Measurements from ENCODE around the gene KIF12. TPM values are rescaled to one million over a fixed set of nuclear protein-coding genes. Genes with fewer than 3 reads are reported as not detected.
A peak's percentile ranks its signal among the peaks of the same experiment; 100 is the strongest.

The KIF12 gene
- total and polyA plus RNA-seq, 2 of the 13 experiments (the other 11 are each of a cell fraction or from before 2014, with no cell fraction given), result 1.8 to 12.5 TPM

DNA sequence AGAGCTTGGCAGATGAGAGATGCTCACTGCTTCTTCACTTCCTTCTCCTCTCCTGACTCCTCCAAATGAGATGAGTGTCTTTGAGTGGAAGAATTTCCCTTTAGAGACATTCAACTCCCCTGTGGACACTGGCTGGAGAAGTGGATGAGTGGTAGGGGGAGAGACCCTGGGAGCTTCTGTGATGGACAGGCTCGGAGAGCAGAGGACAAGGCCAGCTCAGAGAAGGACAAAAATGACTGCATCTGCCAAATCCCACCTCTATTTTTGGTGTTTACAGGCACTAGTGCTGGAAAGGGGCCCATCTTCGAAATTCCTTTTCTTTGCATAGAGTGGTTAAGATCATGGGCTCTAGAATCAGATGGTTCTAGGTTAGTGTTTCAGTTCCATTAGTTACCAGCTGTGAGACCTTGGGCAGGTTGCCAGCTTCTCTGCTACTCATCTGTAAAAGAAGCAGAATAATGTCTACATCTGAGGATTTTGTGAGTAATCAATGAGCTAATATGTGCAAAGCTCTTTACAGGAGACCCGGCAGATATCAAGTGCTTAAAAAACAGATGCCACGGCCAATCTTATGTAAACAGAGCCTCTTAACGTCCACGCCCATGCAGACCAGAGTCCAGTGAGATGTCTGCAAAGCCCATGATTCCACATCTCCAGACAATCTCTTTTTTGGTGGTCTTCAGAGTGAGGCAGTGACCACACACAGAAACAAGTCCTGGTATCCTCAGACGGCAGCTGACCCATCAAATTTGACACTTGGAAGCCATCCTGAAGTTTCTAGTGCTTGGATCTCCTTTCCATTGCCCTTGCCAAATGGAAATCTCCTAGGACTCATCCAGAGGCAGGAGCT is 42.7 kb upstream of the KIF12 start (continued):
- no peak for TF ChIP-seq NFATC3 (CRISPR knock-in tag; IDR thresholded peaks at IDR 0.05)
- peak; percentile 91 for TF ChIP-seq ZBTB7B (CRISPR knock-in tag; IDR thresholded peaks at IDR 0.05)
- TF ChIP-seq SP5 (CRISPR knock-in tag; IDR thresholded peaks at IDR 0.05; ENCODE audit: borderline replicate concordance, low read depth), result peak; percentile 92
- TF ChIP-seq KDM6A (CRISPR knock-in tag; IDR thresholded peaks at IDR 0.05; ENCODE audit: low read depth), result no peak
- TF ChIP-seq, protein P1, sequence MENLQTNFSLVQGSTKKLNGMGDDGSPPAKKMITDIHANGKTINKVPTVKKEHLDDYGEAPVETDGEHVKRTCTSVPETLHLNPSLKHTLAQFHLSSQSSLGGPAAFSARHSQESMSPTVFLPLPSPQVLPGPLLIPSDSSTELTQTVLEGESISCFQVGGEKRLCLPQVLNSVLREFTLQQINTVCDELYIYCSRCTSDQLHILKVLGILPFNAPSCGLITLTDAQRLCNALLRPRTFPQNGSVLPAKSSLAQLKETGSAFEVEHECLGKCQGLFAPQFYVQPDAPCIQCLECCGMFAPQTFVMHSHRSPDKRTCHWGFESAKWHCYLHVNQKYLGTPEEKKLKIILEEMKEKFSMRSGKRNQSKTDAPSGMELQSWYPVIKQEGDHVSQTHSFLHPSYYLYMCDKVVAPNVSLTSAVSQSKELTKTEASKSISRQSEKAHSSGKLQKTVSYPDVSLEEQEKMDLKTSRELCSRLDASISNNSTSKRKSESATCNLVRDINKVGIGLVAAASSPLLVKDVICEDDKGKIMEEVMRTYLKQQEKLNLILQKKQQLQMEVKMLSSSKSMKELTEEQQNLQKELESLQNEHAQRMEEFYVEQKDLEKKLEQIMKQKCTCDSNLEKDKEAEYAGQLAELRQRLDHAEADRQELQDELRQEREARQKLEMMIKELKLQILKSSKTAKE (CRISPR knock-in tag; IDR thresholded peaks at IDR 0.05; ENCODE audit: borderline replicate concordance), result 0 out of 2 replicates have a peak, but pooled peaks have one; percentile 21
- TF ChIP-seq NFIC (IDR thresholded peaks at IDR 0.05; ENCODE audit: low read length), result peak; percentile 57; the same call in 1 of the 2 replicates
- no peak for TF ChIP-seq SNAI1 (CRISPR knock-in tag; IDR thresholded peaks at IDR 0.05; ENCODE audit: borderline replicate concordance)
- TF ChIP-seq, protein P2, sequence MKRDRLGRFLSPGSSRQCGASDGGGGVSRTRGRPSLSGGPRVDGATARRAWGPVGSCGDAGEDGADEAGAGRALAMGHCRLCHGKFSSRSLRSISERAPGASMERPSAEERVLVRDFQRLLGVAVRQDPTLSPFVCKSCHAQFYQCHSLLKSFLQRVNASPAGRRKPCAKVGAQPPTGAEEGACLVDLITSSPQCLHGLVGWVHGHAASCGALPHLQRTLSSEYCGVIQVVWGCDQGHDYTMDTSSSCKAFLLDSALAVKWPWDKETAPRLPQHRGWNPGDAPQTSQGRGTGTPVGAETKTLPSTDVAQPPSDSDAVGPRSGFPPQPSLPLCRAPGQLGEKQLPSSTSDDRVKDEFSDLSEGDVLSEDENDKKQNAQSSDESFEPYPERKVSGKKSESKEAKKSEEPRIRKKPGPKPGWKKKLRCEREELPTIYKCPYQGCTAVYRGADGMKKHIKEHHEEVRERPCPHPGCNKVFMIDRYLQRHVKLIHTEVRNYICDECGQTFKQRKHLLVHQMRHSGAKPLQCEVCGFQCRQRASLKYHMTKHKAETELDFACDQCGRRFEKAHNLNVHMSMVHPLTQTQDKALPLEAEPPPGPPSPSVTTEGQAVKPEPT (CRISPR knock-in tag; IDR thresholded peaks at IDR 0.05; ENCODE audit: low read depth), result no peak
- no peak for TF ChIP-seq ZNF256 (CRISPR knock-in tag; conservative IDR thresholded peaks at IDR 0.05)
- TF ChIP-seq TCF7 (IDR thresholded peaks at IDR 0.05; ENCODE audit: low read depth), result peak; percentile 60; the same call in 1 of the 2 replicates
- peak; percentile 85 for TF ChIP-seq FOXA3 (CRISPR knock-in tag; IDR thresholded peaks at IDR 0.05)
- TF ChIP-seq PHF21A (CRISPR knock-in tag; IDR thresholded peaks at IDR 0.05), result no peak
- TF ChIP-seq ETV5 (CRISPR knock-in tag; IDR thresholded peaks at IDR 0.05; ENCODE audit: borderline replicate concordance), result peak; percentile 27; the same call in 1 of the 2 replicates
- 0 out of 2 replicates have a peak, but pooled peaks have one; percentile 31 for TF ChIP-seq IRF2 (CRISPR knock-in tag; IDR thresholded peaks at IDR 0.05)
- peak; percentile 60; the same call in 1 of the 2 replicates for TF ChIP-seq NCOA2 (CRISPR knock-in tag; IDR thresholded peaks at IDR 0.05)
- peak in 1 of 2 experiments; percentile 74; a peak in 2 of 4 replicates for TF ChIP-seq EP300 (IDR thresholded peaks at IDR 0.05; ENCODE audit: low read depth in 2 of 2, low read length in 2 of 2)
- no peak for TF ChIP-seq EP300 (CRISPR knock-in tag; IDR thresholded peaks at IDR 0.05; ENCODE audit: borderline replicate concordance)
- peak; percentile 62; the same call in 1 of the 2 replicates for TF ChIP-seq ONECUT2 (CRISPR knock-in tag; IDR thresholded peaks at IDR 0.05)
- TF ChIP-seq ARNT (IDR thresholded peaks at IDR 0.05), result no peak
- peak; percentile 30; the same call in 1 of the 2 replicates for TF ChIP-seq FOXK1 (CRISPR knock-in tag; IDR thresholded peaks at IDR 0.05; ENCODE audit: borderline replicate concordance, low read depth)
- TF ChIP-seq ISL2 (CRISPR knock-in tag; IDR thresholded peaks at IDR 0.05), result peak; percentile 73
- peak; percentile 47; the same call in 1 of the 2 replicates for TF ChIP-seq HNF4G (IDR thresholded peaks at IDR 0.05; ENCODE audit: borderline replicate concordance, low read depth, low read length)
- no peak for TF ChIP-seq HNF4G (CRISPR knock-in tag; IDR thresholded peaks at IDR 0.05; ENCODE audit: borderline replicate concordance, low read depth)
- peak; percentile 65; the same call in 1 of the 2 replicates for TF ChIP-seq TBX2 (CRISPR knock-in tag; IDR thresholded peaks at IDR 0.05; ENCODE audit: borderline replicate concordance)
